ENCODE measurements around the gene HTR4. TPM values are rescaled to one million over a fixed set of nuclear protein-coding genes. Genes with fewer than 3 reads are reported as not detected.

The HTR4 gene
- polyA plus RNA-seq, 1 of the 3 experiments (the other 2 are of a cell fraction): not detected

DNA sequence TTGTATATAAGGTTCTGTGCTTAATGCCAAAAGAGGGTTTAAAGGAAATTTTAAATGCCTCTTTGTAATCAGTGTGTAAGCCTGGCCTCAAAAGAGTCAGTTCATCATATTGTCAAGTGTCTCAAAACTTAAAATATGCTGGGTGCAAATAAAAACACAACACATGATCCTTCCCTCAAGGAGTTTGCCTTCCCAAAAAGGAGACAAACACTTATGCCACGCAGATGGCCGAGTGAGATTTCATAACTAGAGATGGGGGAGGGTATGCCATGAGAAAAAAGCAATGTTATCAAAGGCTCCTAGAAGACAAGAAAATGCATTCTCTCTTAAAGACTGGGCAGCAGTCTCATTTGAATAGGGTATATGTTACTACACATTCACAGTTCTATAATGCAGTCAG lies 215.4 kb downstream of the HTR4 start:
- Histone ChIP-seq H3K36me3 (replicated peaks in 1 of 2; ENCODE audit: control insufficient read depth in 1 of 2, insufficient read depth in 2 of 2, low read length in 1 of 2) (peaks cover 74 to 88% of the 10 kb centered on the region in 2 experiments), H3K9me2 (no peaks in the 10 kb centered on the region), H3F3A (replicated peaks; ENCODE audit: insufficient read depth) (peaks cover 8% of the 10 kb centered on the region), H3K9me3 (no peaks in the 10 kb centered on the region; the same call in 1 of the 2 replicates), H4K20me1 (ENCODE audit: insufficient read depth) (no peaks in the 10 kb centered on the region), H3K4me3 (ENCODE audit: low read depth in 2 of 2, low read length in 1 of 2) (no peak overlapping the region), H3K4me1 (ENCODE audit: control insufficient read depth in 1 of 2, insufficient read depth in 2 of 2, low read depth in 1 of 2, low read length in 1 of 2) (no peaks in the 10 kb centered on the region), H3K27me3 (ENCODE audit: insufficient read depth) (no peaks in the 10 kb centered on the region), H3K4me2 (no peak overlapping the region), H3K9ac (no peak overlapping the region), H2AFZ (ENCODE audit: low read depth) (no peak overlapping the region), H3K27ac (ENCODE audit: low read depth in 2 of 2, low read length in 1 of 2) (no peak overlapping the region), H3K79me2 (ENCODE audit: insufficient read depth) (no peaks in the 10 kb centered on the region)
- WGBS (ENCODE audit: low lambda C conversion rate): 98% methylated on average over 2 of the region's 2 CpGs
- TF ChIP-seq TEAD4 (IDR thresholded peaks at IDR 0.05; ENCODE audit: borderline replicate concordance, insufficient read depth) (no peak), RFX5 (IDR thresholded peaks at IDR 0.05; ENCODE audit: low read length) (no peak), EZH2phosphoT487 (IDR thresholded peaks at IDR 0.05; ENCODE audit: borderline replicate concordance, low read depth) (no peak), ELF1 (IDR thresholded peaks at IDR 0.05) (no peak), FOXM1 (IDR thresholded peaks at IDR 0.05; ENCODE audit: low read depth) (no peak), TAF1 (IDR thresholded peaks at IDR 0.05; ENCODE audit: borderline replicate concordance, low read depth, low read length) (no peak), FOSL2 (IDR thresholded peaks at IDR 0.05; ENCODE audit: borderline replicate concordance, low read depth) (no peak), POLR2AphosphoS5 (IDR thresholded peaks at IDR 0.05; ENCODE audit: low read depth, low read length) (no peak), GATA2 (CRISPR knock-in tag; IDR thresholded peaks at IDR 0.05) (no peak), MXI1 (IDR thresholded peaks at IDR 0.05; ENCODE audit: low read depth, low read length) (no peak), FOXJ3 (CRISPR knock-in tag; IDR thresholded peaks at IDR 0.05) (no peak), TCF12 (IDR thresholded peaks at IDR 0.05) (no peak), SIN3A (IDR thresholded peaks at IDR 0.05; ENCODE audit: borderline replicate concordance, low read depth, low read length) (no peak), RCOR1 (IDR thresholded peaks at IDR 0.05; ENCODE audit: low read length) (no peak), GABPA (IDR thresholded peaks at IDR 0.05; ENCODE audit: low read depth) (no peak)
- TF ChIP-seq, protein P1, sequence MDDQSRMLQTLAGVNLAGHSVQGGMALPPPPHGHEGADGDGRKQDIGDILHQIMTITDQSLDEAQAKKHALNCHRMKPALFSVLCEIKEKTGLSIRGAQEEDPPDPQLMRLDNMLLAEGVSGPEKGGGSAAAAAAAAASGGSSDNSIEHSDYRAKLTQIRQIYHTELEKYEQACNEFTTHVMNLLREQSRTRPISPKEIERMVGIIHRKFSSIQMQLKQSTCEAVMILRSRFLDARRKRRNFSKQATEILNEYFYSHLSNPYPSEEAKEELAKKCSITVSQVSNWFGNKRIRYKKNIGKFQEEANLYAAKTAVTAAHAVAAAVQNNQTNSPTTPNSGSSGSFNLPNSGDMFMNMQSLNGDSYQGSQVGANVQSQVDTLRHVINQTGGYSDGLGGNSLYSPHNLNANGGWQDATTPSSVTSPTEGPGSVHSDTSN (IDR thresholded peaks at IDR 0.05): no peak
- TF ChIP-seq, protein P2, sequence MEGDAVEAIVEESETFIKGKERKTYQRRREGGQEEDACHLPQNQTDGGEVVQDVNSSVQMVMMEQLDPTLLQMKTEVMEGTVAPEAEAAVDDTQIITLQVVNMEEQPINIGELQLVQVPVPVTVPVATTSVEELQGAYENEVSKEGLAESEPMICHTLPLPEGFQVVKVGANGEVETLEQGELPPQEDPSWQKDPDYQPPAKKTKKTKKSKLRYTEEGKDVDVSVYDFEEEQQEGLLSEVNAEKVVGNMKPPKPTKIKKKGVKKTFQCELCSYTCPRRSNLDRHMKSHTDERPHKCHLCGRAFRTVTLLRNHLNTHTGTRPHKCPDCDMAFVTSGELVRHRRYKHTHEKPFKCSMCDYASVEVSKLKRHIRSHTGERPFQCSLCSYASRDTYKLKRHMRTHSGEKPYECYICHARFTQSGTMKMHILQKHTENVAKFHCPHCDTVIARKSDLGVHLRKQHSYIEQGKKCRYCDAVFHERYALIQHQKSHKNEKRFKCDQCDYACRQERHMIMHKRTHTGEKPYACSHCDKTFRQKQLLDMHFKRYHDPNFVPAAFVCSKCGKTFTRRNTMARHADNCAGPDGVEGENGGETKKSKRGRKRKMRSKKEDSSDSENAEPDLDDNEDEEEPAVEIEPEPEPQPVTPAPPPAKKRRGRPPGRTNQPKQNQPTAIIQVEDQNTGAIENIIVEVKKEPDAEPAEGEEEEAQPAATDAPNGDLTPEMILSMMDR (IDR thresholded peaks at IDR 0.05): no peak
- TF ChIP-seq, protein P3, sequence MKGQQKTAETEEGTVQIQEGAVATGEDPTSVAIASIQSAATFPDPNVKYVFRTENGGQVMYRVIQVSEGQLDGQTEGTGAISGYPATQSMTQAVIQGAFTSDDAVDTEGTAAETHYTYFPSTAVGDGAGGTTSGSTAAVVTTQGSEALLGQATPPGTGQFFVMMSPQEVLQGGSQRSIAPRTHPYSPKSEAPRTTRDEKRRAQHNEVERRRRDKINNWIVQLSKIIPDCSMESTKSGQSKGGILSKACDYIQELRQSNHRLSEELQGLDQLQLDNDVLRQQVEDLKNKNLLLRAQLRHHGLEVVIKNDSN (IDR thresholded peaks at IDR 0.05; ENCODE audit: borderline replicate concordance, low read depth): no peak
- TF ChIP-seq, protein P4, sequence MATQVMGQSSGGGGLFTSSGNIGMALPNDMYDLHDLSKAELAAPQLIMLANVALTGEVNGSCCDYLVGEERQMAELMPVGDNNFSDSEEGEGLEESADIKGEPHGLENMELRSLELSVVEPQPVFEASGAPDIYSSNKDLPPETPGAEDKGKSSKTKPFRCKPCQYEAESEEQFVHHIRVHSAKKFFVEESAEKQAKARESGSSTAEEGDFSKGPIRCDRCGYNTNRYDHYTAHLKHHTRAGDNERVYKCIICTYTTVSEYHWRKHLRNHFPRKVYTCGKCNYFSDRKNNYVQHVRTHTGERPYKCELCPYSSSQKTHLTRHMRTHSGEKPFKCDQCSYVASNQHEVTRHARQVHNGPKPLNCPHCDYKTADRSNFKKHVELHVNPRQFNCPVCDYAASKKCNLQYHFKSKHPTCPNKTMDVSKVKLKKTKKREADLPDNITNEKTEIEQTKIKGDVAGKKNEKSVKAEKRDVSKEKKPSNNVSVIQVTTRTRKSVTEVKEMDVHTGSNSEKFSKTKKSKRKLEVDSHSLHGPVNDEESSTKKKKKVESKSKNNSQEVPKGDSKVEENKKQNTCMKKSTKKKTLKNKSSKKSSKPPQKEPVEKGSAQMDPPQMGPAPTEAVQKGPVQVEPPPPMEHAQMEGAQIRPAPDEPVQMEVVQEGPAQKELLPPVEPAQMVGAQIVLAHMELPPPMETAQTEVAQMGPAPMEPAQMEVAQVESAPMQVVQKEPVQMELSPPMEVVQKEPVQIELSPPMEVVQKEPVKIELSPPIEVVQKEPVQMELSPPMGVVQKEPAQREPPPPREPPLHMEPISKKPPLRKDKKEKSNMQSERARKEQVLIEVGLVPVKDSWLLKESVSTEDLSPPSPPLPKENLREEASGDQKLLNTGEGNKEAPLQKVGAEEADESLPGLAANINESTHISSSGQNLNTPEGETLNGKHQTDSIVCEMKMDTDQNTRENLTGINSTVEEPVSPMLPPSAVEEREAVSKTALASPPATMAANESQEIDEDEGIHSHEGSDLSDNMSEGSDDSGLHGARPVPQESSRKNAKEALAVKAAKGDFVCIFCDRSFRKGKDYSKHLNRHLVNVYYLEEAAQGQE (IDR thresholded peaks at IDR 0.05; ENCODE audit: low read depth, low read length): no peak
- TF ChIP-seq, protein P5, sequence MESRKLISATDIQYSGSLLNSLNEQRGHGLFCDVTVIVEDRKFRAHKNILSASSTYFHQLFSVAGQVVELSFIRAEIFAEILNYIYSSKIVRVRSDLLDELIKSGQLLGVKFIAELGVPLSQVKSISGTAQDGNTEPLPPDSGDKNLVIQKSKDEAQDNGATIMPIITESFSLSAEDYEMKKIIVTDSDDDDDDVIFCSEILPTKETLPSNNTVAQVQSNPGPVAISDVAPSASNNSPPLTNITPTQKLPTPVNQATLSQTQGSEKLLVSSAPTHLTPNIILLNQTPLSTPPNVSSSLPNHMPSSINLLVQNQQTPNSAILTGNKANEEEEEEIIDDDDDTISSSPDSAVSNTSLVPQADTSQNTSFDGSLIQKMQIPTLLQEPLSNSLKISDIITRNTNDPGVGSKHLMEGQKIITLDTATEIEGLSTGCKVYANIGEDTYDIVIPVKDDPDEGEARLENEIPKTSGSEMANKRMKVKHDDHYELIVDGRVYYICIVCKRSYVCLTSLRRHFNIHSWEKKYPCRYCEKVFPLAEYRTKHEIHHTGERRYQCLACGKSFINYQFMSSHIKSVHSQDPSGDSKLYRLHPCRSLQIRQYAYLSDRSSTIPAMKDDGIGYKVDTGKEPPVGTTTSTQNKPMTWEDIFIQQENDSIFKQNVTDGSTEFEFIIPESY (IDR thresholded peaks at IDR 0.05; ENCODE audit: borderline replicate concordance, low read depth): no peak
- no peak for DNase-seq
- ChIA-PET POLR2A (no interaction called here), CTCF (interaction anchor here (1.2 to 21.5 kb wide), 3 partner anchors 11 to 295 kb away, joined by 4 to 704 read pairs (median 22); no protein-coding TSS in a partner anchor)

Data from SK-N-SH (cell line).